Fibroblast of villous mesenchyme (primary cell): Measurements from ENCODE around the gene DPYD. TPM values are rescaled to one million over a fixed set of nuclear protein-coding genes. Genes with fewer than 3 reads are reported as not detected.

Source experiments
- DNase-seq: peaks from one replicate; pipeline ENCODE4 v3.0.0-alpha.2; 2010; ENCODE audit warnings: low read depth
- H3K4me3 ChIP-seq: 2 replicates; pipeline ENCODE4 v1.5.1; 2011; ENCODE audit warnings: low read depth, mild to moderate bottlenecking, low read length
- CTCF ChIP-seq: IDR thresholded peaks from 2 replicates; pipeline ENCODE4 v1.5.1; 2012; ENCODE audit warnings: low read depth, mild to moderate bottlenecking, low read length; ENCODE audit not compliant: insufficient read depth
- total RNA-seq: library from RNA; depleted of rRNA; stranded (reverse); fragments of >200 nt; gene quantifications from 2 replicates; pipeline ENCODE4 v1.2.3, GENCODE V29; 2012

The DPYD gene
- total RNA-seq, 1 donor, result 48.4 TPM

- no peak for DNase-seq
- TF ChIP-seq CTCF, result no peak
- H3K4me3 ChIP-seq, result no peak overlapping the region
Observed at GRCh38 chr1:97042551-97042950, 878.3 kb downstream of the DPYD start.

- no peak overlapping the region for H3K4me3 ChIP-seq
- TF ChIP-seq CTCF, result no peak
- peak; percentile 43 for DNase-seq
Observed at GRCh38 chr1:97041026-97041425, 879.8 kb downstream of the DPYD start.

GRCh38 chr1:97038410-97038809, 882.4 kb downstream of the DPYD start:
- H3K4me3 ChIP-seq, result no peak overlapping the region
- DNase-seq, result no peak
- no peak for TF ChIP-seq CTCF

GRCh38 chr1:97034651-97035050, 886.2 kb downstream of the DPYD start:
- H3K4me3 ChIP-seq, result no peak overlapping the region
- no peak for DNase-seq
- no peak for TF ChIP-seq CTCF

GRCh38 chr1:97033949-97034348, 886.9 kb downstream of the DPYD start:
- no peak for TF ChIP-seq CTCF
- DNase-seq, result peak; percentile 20
- H3K4me3 ChIP-seq, result no peak overlapping the region
